Measurements from ENCODE around the gene PSMC6. TPM values are rescaled to one million over a fixed set of nuclear protein-coding genes. Genes with fewer than 3 reads are reported as not detected.

The PSMC6 gene
- total and polyA plus RNA-seq, 2 of the 13 experiments (the other 11 are each of a cell fraction or from before 2014, with no cell fraction given): 90.0 to 210 TPM

DNA sequence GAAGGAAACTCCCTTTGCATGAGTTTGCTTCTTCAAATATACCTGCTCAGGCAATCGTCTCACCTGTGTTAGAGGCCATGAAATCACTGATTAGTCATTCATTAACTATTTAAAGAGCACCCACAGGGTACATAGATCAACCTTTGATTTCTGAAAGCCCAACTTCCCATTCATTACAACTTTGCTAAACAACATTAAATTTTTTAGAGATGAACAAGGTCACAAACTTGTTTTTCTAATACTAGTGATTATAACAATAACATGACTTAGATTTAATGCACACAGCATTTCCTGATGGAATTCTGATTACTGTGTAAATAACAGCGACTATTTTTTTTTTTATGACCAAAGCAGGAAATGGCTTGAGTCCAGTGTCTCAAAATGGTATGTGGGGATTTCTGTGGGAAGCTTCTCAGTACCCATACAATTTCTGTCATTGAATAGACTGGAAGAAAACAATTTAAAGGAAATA is 6.3 kb upstream of the PSMC6 start:
- in situ Hi-C loops (cut with HindIII; ENCODE audit: extremely low pct_ligation_motif_present, low pct_unique_long_range_greater_than_20kb) (no loop called here), intact Hi-C loops (cut with micrococcal nuclease; ENCODE audit: unreplicated experiment) (no loop called here)
- peaks cover 59% of the 10 kb centered on the region for H3K4me1 ChIP-seq (ENCODE audit: insufficient read depth, low read length)
- peak overlapping the region; percentile 67 for H3K27ac ChIP-seq (ENCODE audit: extremely low read length, insufficient read depth, low read length)
- no peaks in the 10 kb centered on the region for H4K20me1 ChIP-seq (ENCODE audit: insufficient read depth, low read length)
- DNase-seq (ENCODE audit: low spot score) (peak; percentile 68), FAIRE-seq (peak; percentile 76), ATAC-seq (peak; percentile 60)
- BruUV-seq (replicated peaks): no TSS peak
- H3K9me3 ChIP-seq (ENCODE audit: low read length): no peaks in the 10 kb centered on the region
- H3K9ac ChIP-seq (ENCODE audit: insufficient read depth, low read depth, low read length): no peak overlapping the region; the same call in 1 of the 2 replicates
- POLR2A ChIA-PET: no interaction called here
- WGBS (ENCODE audit: low lambda C conversion rate): 0% methylated on average over 2 of the region's 2 CpGs
- peak overlapping the region; percentile 67 for H3K4me2 ChIP-seq (ENCODE audit: low read depth, low read length)
- no peaks in the 10 kb centered on the region for H3K36me3 ChIP-seq (replicated peaks in 1 of 2; ENCODE audit: control insufficient read depth in 1 of 2, insufficient read depth in 2 of 2, low read length in 2 of 2)
- H3K27me3 ChIP-seq (ENCODE audit: control insufficient read depth in 1 of 2, insufficient read depth in 2 of 2, low read length in 2 of 2): no peaks in the 10 kb centered on the region
- H3K4me3 ChIP-seq (replicated peaks in 1 of 3; ENCODE audit: insufficient read depth in 1 of 3, low read depth in 2 of 3, low read length in 3 of 3): peak overlapping the region in 2 of 3 experiments; percentile 8 to 20; a peak in 2 of 6 replicates
- H2AFZ ChIP-seq (ENCODE audit: low read length): no peak overlapping the region
- CTCF ChIA-PET (ENCODE audit: low intra/inter-chr PET ratio, low total read pairs): no interaction called here
- no peaks in the 10 kb centered on the region for H3K79me2 ChIP-seq (ENCODE audit: insufficient read depth, low read length)
- TF ChIP-seq ZNF543 (CRISPR knock-in tag; IDR thresholded peaks at IDR 0.05) (no peak), HMG20B (CRISPR knock-in tag; conservative IDR thresholded peaks at IDR 0.05) (no peak), IKZF4 (CRISPR knock-in tag; IDR thresholded peaks at IDR 0.05; ENCODE audit: borderline replicate concordance, low read depth, not compliant biosample characterization) (no peak), ZNF367 (CRISPR knock-in tag; IDR thresholded peaks at IDR 0.05; ENCODE audit: borderline replicate concordance) (peak; percentile 84; the same call in 1 of the 2 replicates), MIXL1 (CRISPR knock-in tag; IDR thresholded peaks at IDR 0.05) (peak; percentile 78), KDM6A (CRISPR knock-in tag; IDR thresholded peaks at IDR 0.05; ENCODE audit: low read depth) (peak; percentile 61; the same call in 1 of the 2 replicates), HNRNPUL1 (IDR thresholded peaks at IDR 0.05; ENCODE audit: low read depth, low read length) (0 out of 2 replicates have a peak, but pooled peaks have one; percentile 50), NCOR1 (IDR thresholded peaks at IDR 0.05; ENCODE audit: borderline replicate concordance, low read length) (peak; percentile 94), PHB2 (IDR thresholded peaks at IDR 0.05; ENCODE audit: partially characterized antibody) (no peak), ELF3 (CRISPR knock-in tag; IDR thresholded peaks at IDR 0.05) (peak; percentile 83; the same call in 1 of the 2 replicates), ZNF644 (CRISPR knock-in tag; IDR thresholded peaks at IDR 0.05; ENCODE audit: low read depth) (peak; percentile 68; the same call in 1 of the 2 replicates)
- TF ChIP-seq, protein P1, sequence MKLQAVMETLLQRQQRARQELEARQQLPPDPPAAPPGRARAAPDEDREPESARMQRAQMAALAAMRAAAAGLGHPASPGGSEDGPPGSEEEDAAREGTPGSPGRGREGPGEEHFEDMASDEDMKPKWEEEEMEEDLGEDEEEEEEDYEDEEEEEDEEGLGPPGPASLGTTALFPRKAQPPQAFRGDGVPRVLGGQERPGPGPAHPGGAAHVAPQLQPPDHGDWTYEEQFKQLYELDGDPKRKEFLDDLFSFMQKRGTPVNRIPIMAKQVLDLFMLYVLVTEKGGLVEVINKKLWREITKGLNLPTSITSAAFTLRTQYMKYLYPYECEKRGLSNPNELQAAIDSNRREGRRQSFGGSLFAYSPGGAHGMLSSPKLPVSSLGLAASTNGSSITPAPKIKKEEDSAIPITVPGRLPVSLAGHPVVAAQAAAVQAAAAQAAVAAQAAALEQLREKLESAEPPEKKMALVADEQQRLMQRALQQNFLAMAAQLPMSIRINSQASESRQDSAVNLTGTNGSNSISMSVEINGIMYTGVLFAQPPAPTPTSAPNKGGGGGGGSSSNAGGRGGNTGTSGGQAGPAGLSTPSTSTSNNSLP (IDR thresholded peaks at IDR 0.05; ENCODE audit: low read depth, low read length): peak; percentile 94
- TF ChIP-seq, protein P2, sequence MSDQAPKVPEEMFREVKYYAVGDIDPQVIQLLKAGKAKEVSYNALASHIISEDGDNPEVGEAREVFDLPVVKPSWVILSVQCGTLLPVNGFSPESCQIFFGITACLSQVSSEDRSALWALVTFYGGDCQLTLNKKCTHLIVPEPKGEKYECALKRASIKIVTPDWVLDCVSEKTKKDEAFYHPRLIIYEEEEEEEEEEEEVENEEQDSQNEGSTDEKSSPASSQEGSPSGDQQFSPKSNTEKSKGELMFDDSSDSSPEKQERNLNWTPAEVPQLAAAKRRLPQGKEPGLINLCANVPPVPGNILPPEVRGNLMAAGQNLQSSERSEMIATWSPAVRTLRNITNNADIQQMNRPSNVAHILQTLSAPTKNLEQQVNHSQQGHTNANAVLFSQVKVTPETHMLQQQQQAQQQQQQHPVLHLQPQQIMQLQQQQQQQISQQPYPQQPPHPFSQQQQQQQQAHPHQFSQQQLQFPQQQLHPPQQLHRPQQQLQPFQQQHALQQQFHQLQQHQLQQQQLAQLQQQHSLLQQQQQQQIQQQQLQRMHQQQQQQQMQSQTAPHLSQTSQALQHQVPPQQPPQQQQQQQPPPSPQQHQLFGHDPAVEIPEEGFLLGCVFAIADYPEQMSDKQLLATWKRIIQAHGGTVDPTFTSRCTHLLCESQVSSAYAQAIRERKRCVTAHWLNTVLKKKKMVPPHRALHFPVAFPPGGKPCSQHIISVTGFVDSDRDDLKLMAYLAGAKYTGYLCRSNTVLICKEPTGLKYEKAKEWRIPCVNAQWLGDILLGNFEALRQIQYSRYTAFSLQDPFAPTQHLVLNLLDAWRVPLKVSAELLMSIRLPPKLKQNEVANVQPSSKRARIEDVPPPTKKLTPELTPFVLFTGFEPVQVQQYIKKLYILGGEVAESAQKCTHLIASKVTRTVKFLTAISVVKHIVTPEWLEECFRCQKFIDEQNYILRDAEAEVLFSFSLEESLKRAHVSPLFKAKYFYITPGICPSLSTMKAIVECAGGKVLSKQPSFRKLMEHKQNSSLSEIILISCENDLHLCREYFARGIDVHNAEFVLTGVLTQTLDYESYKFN (CRISPR knock-in tag; conservative IDR thresholded peaks at IDR 0.05): peak; percentile 89
- TF ChIP-seq, protein P3, sequence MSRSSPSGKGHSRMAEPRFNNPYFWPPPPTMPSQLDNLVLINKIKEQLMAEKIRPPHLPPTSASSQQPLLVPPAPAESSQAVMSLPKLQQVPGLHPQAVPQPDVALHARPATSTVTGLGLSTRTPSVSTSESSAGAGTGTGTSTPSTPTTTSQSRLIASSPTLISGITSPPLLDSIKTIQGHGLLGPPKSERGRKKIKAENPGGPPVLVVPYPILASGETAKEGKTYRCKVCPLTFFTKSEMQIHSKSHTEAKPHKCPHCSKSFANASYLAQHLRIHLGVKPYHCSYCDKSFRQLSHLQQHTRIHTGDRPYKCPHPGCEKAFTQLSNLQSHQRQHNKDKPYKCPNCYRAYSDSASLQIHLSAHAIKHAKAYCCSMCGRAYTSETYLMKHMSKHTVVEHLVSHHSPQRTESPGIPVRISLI (CRISPR knock-in tag; IDR thresholded peaks at IDR 0.05; ENCODE audit: borderline replicate concordance): peak; percentile 91
- TF ChIP-seq, protein P4, sequence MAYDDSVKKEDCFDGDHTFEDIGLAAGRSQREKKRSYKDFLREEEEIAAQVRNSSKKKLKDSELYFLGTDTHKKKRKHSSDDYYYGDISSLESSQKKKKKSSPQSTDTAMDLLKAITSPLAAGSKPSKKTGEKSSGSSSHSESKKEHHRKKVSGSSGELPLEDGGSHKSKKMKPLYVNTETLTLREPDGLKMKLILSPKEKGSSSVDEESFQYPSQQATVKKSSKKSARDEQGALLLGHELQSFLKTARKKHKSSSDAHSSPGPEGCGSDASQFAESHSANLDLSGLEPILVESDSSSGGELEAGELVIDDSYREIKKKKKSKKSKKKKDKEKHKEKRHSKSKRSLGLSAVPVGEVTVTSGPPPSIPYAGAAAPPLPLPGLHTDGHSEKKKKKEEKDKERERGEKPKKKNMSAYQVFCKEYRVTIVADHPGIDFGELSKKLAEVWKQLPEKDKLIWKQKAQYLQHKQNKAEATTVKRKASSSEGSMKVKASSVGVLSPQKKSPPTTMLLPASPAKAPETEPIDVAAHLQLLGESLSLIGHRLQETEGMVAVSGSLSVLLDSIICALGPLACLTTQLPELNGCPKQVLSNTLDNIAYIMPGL (CRISPR knock-in tag; IDR thresholded peaks at IDR 0.05; ENCODE audit: borderline replicate concordance in 1 of 2, low read depth in 1 of 2): no peak
- TF ChIP-seq, protein P5, sequence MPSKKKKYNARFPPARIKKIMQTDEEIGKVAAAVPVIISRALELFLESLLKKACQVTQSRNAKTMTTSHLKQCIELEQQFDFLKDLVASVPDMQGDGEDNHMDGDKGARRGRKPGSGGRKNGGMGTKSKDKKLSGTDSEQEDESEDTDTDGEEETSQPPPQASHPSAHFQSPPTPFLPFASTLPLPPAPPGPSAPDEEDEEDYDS (CRISPR knock-in tag; IDR thresholded peaks at IDR 0.05): peak; percentile 54

Measured in HepG2 (cell line).